HG02981 (cell line): ENCODE data around the gene SLC8B1.

ENCODE experiments used
- ATAC-seq: cut with Tn5 transposase; IDR thresholded peaks from one replicate; pipeline ENCODE4 v1.9.1; 2021; ENCODE audit warnings: mild to moderate bottlenecking, moderate library complexity; ENCODE audit not compliant: unreplicated experiment

Gene SLC8B1

DNA sequence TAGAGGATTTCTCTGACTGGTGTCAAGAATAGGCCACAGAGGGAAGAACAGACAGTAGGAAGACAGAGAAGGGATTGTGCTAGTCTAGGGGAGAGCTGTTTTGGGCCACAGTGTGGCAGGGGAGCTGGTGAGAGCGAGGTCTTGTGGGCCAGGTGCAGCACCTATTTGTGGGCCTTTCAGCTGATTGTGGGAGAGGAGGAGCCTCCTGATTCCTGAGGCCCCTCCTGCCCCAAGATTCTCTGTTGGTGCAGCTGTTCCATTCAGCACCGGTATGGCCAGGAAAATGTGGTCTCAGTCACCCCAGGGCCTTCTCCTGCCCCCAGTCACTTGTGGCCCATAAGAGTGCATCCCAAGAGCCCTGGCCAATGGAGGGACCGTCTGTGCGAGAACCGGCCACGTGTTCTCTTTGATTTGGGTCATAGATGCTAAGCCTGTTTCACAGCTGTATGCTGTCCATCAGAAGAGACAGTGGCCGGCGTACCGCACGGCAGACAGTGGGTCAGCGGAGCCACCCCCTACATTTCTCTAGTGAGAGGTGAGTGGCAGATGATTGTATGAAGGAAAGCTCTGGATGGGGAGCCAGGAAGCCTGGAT lies 86.0 kb downstream of the SLC8B1 start:
- ATAC-seq = no peak
